Panc1 (cell line): ENCODE data around the gene YRDC. TPM values are rescaled to one million over a fixed set of nuclear protein-coding genes. Genes with fewer than 3 reads are reported as not detected.
A peak's percentile ranks its signal among the peaks of the same experiment; 100 is the strongest.
"Not testable (repeated sequence)": the region's sequence is repeated elsewhere in the genome, so short reads cannot be mapped to it uniquely, and the experiment has no call there.

ENCODE experiments used
- ATAC-seq: fragments of 200-7000 bp; cut with Tn5 transposase; 2 replicates; pipeline ENCODE4 v1.9.1; 2020; ENCODE audit warnings: mild to moderate bottlenecking, moderate library complexity
- BruUV-seq: library from RNA; stranded (reverse); fragments of 400-500 nt; replicated peaks from 2 replicates; lab custom pipeline; 2021; lab: Mats Ljungman, UMichigan
- CTCF ChIA-PET: fragments of 300-600 bp; sonication (Branson Sonifier 250); formaldehyde crosslinking; loops from one replicate; lab custom pipeline; 2022; ENCODE audit warnings: antibody characterized with exemption; lab: Charles Lee
- POLR2A ChIA-PET: fragments of 300-600 bp; sonication (Branson Sonifier 250); formaldehyde crosslinking; loops from one replicate; lab custom pipeline; 2022; ENCODE audit warnings: antibody characterized with exemption; lab: Charles Lee
- DNase-seq: peaks from one replicate; pipeline ENCODE4 v3.0.0-alpha.2; 2010; ENCODE audit warnings: low read depth, low spot score
- H3K27ac ChIP-seq: 2 replicates; pipeline ENCODE4 v1.5.1; 2011; ENCODE audit warnings: mild to moderate bottlenecking, low read length, inconsistent platforms
- H3K27me3 ChIP-seq: fragments of 200-500 bp; sonication (Bioruptor generic); 2 replicates; pipeline ENCODE4 v1.6.0; 2014; ENCODE audit warnings: low read length, inconsistent platforms; ENCODE audit not compliant: control insufficient read depth, insufficient read depth
- H3K36me3 ChIP-seq: fragments of 200-500 bp; sonication (Bioruptor generic); 2 replicates; pipeline ENCODE4 v1.5.1; 2014; ENCODE audit warnings: inconsistent platforms, mild to moderate bottlenecking, low read length, moderate library complexity; ENCODE audit not compliant: control insufficient read depth, insufficient read depth
- H3K4me1 ChIP-seq: 2 replicates; pipeline ENCODE4 v1.5.1; 2011; ENCODE audit warnings: inconsistent platforms, mild to moderate bottlenecking, low read length, moderate library complexity; ENCODE audit not compliant: control insufficient read depth, insufficient read depth
- H3K4me3 ChIP-seq, 2 experiments: 2 replicates each; pipeline ENCODE4 v1.5.1; 2011 to 2012; ENCODE audit warnings: low read depth in 2 of 2, low read length in 2 of 2, mild to moderate bottlenecking in 2 of 2, inconsistent platforms in 1 of 2, moderate library complexity in 1 of 2
- H3K9me3 ChIP-seq: fragments of 200-500 bp; sonication (Bioruptor generic); 2 replicates; pipeline ENCODE4 v1.5.1; 2014; ENCODE audit warnings: low read depth, mild to moderate bottlenecking, inconsistent platforms, low read length, moderate library complexity; ENCODE audit not compliant: control insufficient read depth, insufficient read depth
- POLR2AphosphoS5 ChIP-seq: IDR thresholded peaks from 2 replicates; pipeline ENCODE4 v1.6.1; 2012; ENCODE audit warnings: mild to moderate bottlenecking, low read depth, low read length, moderate library complexity
- SIN3A ChIP-seq: IDR thresholded peaks from 2 replicates; pipeline ENCODE4 v1.6.1; 2012; ENCODE audit warnings: low read depth, mild to moderate bottlenecking, low read length, moderate library complexity, borderline replicate concordance; ENCODE audit not compliant: insufficient read depth
- TCF7L2 ChIP-seq: IDR thresholded peaks from 2 replicates; pipeline ENCODE4 v1.6.1; 2011; ENCODE audit warnings: mild to moderate bottlenecking, low read depth, low read length, inconsistent platforms
- in situ Hi-C: cut with HindIII; loops from 2 replicates; pipeline ENCODE4 v1.10.0; 2016; ENCODE audit warnings: low sequenced_read_pairs, low pct_unique_long_range_greater_than_20kb
- intact Hi-C: fragments of 100-400 bp; cut with micrococcal nuclease; formaldehyde crosslinking; loops from one replicate; pipeline ENCODE4 v1.10.0; 2022; ENCODE audit not compliant: unreplicated experiment
- total RNA-seq: library from RNA; stranded (reverse); gene quantifications from one replicate; pipeline ENCODE4 v1.2.1, GENCODE V29; 2021; ENCODE audit not compliant: unreplicated experiment
- TF ChIP-seq, protein P1 (sequence below), 2 experiments: IDR thresholded peaks; 2 replicates each; pipeline ENCODE4 v1.6.1; 2011 to 2012; ENCODE audit warnings: low read depth in 2 of 2, control low read depth in 1 of 2, low read length in 1 of 2, mild to moderate bottlenecking in 1 of 2, moderate library complexity in 1 of 2; ENCODE audit not compliant: insufficient read depth in 1 of 2
- TF ChIP-seq, protein P2 (sequence below): fragments of 450-650 bp; IDR thresholded peaks from 2 replicates; pipeline ENCODE4 v1.5.1; 2017; ENCODE audit warnings: mild to moderate bottlenecking

YRDC gene
- total RNA-seq, 1 experiment from 2014 or later = 24.0 TPM

DNA sequence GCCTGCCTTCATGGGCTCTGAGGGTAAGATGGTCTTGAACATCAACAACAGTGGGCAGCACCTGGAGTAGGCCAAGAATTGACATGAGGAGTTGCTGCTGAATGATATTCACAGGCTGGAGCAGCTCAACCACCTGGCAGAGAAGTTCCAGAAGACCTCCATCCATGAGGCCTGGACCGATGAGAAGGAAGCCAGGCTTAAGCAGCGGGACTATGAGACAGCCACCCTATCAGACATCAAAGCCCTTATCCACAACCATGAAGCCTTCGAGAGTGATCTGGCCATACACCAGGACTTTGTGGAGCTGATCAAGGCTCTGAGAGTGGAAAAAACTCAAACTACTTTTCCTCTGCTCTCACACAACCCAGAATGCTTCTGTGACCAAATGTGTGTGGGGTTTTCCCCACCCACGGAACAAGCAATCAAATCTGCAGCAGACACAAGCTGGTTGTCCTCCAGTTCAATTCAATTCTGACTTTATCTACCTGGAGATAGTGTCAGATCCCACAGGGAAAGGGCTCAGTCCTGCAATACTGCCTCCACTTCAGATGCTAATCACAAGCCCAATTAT is 31.0 kb downstream of the YRDC start:
- intact Hi-C loops = no loop called here
- no peaks in the 10 kb centered on the region for H3K36me3 ChIP-seq
- no peaks in the 10 kb centered on the region for H3K27me3 ChIP-seq
- no TSS peak for BruUV-seq
- H3K27ac ChIP-seq = no peak overlapping the region
- H3K4me3 ChIP-seq = no peak overlapping the region
- ATAC-seq (peak; percentile 63; the same call in 1 of the 2 replicates), DNase-seq (no peak)
- POLR2A ChIA-PET = interaction anchor here (0.6 kb wide), 1 partner anchor 10 kb away, joined by 6 read pairs; no protein-coding TSS in a partner anchor
- no peaks in the 10 kb centered on the region for H3K4me1 ChIP-seq
- no peaks in the 10 kb centered on the region for H3K9me3 ChIP-seq
- CTCF ChIA-PET = no interaction called here
- TF ChIP-seq POLR2AphosphoS5 (no peak), SIN3A (no peak), TCF7L2 (no peak)
- TF ChIP-seq, protein P1, sequence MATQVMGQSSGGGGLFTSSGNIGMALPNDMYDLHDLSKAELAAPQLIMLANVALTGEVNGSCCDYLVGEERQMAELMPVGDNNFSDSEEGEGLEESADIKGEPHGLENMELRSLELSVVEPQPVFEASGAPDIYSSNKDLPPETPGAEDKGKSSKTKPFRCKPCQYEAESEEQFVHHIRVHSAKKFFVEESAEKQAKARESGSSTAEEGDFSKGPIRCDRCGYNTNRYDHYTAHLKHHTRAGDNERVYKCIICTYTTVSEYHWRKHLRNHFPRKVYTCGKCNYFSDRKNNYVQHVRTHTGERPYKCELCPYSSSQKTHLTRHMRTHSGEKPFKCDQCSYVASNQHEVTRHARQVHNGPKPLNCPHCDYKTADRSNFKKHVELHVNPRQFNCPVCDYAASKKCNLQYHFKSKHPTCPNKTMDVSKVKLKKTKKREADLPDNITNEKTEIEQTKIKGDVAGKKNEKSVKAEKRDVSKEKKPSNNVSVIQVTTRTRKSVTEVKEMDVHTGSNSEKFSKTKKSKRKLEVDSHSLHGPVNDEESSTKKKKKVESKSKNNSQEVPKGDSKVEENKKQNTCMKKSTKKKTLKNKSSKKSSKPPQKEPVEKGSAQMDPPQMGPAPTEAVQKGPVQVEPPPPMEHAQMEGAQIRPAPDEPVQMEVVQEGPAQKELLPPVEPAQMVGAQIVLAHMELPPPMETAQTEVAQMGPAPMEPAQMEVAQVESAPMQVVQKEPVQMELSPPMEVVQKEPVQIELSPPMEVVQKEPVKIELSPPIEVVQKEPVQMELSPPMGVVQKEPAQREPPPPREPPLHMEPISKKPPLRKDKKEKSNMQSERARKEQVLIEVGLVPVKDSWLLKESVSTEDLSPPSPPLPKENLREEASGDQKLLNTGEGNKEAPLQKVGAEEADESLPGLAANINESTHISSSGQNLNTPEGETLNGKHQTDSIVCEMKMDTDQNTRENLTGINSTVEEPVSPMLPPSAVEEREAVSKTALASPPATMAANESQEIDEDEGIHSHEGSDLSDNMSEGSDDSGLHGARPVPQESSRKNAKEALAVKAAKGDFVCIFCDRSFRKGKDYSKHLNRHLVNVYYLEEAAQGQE (IDR thresholded peaks at IDR 0.05; ENCODE audit: insufficient read depth in 1 of 2, low read depth in 2 of 2, low read length in 1 of 2) = no peak
- TF ChIP-seq, protein P2, sequence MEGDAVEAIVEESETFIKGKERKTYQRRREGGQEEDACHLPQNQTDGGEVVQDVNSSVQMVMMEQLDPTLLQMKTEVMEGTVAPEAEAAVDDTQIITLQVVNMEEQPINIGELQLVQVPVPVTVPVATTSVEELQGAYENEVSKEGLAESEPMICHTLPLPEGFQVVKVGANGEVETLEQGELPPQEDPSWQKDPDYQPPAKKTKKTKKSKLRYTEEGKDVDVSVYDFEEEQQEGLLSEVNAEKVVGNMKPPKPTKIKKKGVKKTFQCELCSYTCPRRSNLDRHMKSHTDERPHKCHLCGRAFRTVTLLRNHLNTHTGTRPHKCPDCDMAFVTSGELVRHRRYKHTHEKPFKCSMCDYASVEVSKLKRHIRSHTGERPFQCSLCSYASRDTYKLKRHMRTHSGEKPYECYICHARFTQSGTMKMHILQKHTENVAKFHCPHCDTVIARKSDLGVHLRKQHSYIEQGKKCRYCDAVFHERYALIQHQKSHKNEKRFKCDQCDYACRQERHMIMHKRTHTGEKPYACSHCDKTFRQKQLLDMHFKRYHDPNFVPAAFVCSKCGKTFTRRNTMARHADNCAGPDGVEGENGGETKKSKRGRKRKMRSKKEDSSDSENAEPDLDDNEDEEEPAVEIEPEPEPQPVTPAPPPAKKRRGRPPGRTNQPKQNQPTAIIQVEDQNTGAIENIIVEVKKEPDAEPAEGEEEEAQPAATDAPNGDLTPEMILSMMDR = no peak
- in situ Hi-C loops = no loop called here

DNA sequence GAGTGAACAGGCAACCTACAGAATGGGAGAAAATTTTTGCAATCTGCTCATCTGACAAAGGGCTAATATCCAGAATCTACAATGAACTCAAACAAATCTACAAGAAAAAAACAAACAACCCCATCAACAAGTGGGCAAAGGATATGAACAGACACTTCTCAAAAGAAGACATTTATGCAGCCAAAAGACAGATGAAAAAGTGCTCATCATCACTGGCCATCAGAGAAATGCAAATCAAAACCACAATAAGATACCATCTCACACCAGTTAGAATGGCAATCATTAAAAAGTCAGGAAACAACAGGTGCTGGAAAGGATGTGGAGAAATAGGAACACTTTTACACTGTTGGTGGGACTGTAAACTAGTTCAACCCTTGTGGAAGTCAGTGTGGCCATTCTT is 36.6 kb downstream of the YRDC start:
- BruUV-seq, H3K36me3 ChIP-seq, H3K4me1 ChIP-seq, in situ Hi-C loops, intact Hi-C loops, POLR2A ChIA-PET, H3K4me3 ChIP-seq, H3K9me3 ChIP-seq, H3K27ac ChIP-seq, ATAC-seq, DNase-seq, CTCF ChIA-PET: not testable (repeated sequence)
- peaks cover 11% of the 10 kb centered on the region for H3K27me3 ChIP-seq

DNA sequence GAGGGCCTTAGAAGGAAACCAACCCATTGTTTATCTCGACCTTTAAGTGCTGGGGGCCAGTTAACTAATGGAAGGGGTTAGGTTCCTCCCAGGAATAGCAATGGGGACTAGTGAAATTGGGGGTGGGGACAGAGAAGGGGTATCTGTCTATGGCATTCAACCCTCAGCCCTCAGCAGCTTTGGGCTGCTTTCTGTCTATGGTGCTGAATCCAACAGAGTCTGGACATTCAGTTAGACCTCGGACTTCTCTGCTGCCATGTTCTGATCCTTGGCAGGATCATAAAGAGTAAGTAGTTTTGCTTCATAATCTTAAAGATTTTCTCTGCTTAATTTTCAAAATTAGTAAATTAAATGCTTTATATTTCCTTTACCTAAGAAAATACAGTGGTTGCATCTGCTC is 40.5 kb downstream of the YRDC start:
- intact Hi-C loops (no loop called here), in situ Hi-C loops (no loop called here)
- ChIA-PET CTCF (no interaction called here), POLR2A (interaction anchor here (0.6 kb wide), 1 partner anchor 179 kb away, joined by 4 read pairs; no protein-coding TSS in a partner anchor)
- Histone ChIP-seq H3K4me1 (peaks cover 10% of the 10 kb centered on the region; the same call in 1 of the 2 replicates), H3K27ac (no peak overlapping the region), H3K27me3 (peaks cover 25% of the 10 kb centered on the region), H3K4me3 (no peak overlapping the region), H3K9me3 (no peaks in the 10 kb centered on the region), H3K36me3 (no peaks in the 10 kb centered on the region)
- BruUV-seq = no TSS peak
- TF ChIP-seq, protein P1 (IDR thresholded peaks at IDR 0.05; ENCODE audit: insufficient read depth in 1 of 2, low read depth in 2 of 2, low read length in 1 of 2) = peak in 1 of 2 experiments; percentile 55; a peak in 2 of 4 replicates
- TF ChIP-seq SIN3A = no peak
- DNase-seq (no peak), ATAC-seq (no peak)
